ENCODE results near the gene ODAD3.
"Not testable (repeated sequence)": the region's sequence is repeated elsewhere in the genome, so short reads cannot be mapped to it uniquely, and the experiment has no call there.

ODAD3 gene

DNA sequence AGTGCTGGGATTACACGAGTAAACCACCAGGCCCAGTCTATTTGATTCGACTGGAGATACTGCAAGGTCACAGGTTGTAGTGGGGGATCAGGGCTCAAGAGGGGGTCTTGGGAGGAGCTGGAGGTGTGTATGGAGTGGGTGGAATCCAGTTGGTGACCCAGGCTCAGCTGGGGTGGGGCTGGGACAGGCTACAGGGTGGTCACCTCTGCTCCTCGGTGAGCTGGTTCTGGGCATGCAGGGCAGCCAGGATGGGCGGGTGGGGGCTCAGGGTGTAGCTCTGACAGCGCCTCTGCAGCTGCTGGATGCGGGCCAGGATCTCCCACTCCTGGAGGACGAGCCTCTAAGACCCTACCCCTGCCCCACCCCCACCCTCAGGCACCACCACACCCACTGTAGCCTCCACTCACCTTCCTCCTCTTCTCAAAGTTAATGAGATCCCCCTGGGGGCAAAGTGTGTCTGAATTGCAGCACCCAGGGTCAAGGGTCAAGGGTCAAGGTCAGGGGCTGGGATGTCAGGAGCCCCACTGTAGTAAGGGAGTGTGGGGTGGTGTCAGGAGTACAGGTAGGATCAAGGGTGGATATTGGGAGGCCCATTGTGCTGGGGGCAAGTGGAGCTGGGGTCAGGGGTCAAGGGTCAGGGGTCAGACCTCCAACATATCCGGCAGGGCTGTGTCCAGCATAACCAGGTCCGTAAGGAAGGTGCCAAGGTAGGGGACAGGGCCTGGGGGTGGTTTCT, 32.9 kb downstream of the ODAD3 start:
- DNase-seq, result no peak

DNA sequence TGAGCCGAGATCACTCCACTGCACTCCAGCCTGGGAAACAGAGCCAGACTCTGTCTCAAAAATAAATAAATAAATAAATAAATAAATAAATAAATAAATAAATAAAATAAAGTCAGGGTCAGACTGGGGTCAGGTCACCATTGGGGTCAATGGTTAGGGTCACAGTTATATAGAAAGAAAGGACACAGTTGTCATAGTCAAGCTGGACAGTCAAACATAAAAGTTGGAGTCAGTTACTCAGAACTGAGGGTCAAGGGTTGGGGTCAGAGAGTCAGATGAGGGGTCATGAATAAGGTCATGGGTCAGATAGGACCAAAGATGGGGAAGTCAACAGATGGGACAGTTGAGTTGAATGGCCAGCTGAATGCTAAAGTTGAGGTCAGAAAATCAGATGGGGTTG, 34.1 kb downstream of the ODAD3 start:
- no peak for DNase-seq

DNA sequence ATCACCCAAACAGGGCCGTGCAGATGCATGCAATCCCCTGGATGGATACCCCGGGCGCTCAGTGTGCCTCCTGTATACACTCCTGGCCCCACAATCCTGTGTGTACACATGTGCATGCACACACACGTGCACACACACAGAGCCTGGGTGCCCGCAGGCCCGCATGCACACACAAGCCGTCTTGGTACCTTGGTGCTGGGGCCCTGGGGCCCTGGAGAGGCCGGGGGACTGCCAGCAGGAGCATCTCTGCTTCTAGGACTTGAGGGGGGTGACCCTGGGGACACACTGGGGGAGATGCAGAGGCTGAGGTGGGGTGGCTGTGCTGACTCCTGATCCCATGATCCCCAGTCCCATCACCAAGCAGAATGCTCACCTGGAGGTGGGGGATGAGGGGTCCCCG, 35.3 kb downstream of the ODAD3 start:
- DNase-seq, result no peak

DNA sequence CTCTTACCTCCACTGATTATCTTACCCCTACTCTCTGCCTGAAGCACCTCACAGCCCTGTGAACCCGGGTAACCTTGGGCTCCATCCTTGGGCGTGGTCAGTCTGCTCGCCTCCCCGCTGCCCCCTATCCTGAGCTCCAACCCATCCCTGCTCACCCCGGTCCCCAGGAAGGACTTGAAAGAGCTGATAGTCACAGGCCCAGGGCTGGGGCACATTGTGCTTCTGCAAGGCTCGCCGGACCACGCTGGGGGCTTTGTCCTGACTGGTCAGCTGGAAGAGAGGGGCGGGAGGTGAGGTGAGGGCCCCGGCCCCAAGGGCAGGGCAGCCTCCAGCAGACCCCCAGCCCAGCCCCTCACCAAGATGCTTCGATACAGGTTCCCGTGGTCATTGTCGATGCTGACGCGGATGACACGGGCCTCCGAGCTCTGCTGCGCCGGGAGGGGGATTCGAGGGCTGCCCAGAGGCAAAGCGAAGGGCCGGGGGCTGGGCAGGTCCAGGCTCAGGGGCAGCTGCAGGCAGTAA, 37.8 kb downstream of the ODAD3 start:
- no peak for DNase-seq

DNA sequence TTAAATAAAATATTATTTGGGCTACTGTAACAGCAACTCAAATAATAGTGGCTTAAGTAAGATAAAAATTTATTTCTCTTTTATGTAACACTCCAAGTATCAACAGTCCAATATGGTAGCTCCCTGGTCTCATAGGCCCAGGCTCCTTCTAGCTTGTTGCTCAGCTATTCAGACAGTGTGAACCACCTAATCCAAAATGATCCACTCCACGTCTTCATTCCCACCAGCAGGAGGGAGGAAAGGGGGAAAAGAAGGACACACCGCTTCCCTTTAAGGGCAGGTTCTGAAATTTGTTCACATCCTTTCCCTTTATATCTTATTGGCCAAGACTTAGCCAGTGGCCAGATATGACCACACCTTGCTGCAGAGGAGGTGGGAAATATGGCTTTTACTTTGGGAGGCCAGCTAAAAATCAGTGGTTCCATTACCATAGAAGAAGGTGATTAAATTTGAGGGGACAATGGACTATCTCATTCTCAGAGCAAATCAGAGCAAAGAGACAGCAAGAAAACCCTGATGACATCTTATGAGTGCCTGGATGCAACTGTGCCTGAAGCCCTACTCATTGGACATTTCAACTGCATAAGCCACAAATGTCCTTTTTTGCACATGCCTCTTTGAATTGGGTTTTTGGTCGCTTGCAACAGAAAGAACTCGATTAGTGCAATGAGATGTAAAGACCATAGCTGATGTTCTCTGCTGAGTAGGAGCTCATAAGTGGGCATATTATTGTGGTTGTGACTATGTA, 43.8 kb downstream of the ODAD3 start:
- DNase-seq, result no peak

DNA sequence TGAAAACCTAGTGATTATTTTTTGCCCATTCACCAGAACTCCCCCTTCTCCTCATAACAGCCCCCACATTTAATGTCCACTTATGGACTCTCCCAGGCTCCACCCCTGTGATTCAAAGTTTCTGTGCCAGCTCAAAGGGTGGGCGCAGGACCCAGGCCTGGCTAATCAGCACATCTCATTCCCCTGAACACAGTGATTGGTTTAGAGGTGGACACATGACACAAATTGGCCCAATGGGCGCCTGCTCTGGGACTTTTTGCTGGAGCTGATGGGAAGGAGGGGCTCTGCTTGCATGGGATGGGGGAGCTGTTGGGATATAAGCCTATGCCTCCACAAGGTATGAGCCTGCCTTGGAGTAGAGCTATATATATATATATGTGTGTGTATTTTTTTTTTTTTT, 44.6 kb downstream of the ODAD3 start:
- DNase-seq, result no peak

DNA sequence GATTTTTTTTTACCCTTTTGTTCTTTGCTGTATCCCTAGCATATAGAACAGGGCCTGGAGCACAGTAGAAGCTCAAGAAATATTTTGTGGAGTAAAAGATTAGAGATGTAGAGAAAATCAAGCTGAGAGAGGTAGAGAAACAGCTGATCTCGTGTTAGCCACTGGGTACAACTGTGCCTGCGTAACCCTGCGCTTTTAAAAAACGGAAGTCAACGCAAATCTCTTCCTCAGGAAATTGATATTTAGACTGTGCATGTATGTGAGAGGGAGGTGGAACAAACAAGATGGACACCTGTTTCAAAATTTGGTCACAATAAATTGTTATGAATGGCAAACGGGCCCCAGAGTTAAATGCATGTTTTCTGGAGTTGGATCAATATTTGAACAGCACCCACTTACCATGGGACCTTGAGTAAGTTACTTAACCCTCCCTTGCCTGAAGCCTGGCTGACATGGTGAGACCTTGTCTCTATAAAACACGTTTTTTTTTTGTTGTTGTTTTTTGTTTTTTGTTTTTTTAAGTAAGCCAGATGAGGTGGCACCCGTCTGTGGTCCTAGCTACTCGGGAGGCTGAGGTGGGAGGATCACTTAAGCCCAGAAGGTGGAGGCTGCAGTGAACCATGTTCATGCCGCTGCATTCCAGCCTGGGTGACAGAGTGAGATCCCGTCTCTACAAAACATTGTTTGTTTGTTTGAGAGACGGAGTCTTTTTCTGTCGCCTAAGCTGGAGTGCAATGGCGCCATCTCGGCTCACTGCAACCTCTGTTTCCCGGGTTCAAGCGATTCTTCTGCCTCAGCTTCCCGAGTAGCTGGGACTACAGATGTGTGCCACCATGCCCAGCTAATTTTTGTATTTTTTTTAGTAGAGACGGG, 47.5 kb downstream of the ODAD3 start:
- DNase-seq, result no peak

DNA sequence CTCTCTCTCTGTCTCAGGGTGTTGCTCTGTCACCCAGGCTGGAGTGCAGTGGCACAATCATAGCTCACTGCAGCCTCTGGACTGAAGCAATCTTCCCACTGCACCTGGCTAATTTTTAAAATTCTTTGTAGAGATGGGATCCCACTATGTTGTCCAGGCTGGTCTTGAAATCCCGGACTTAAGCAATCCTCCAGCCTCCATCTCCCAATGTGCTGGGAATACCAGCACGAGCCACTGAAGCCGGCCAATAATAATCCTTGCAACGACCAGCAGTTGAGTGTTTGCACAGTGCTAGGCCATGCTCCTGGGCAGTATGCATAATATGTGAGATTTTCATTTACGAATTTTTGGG, 50.2 kb downstream of the ODAD3 start:
- no peak for DNase-seq

DNA sequence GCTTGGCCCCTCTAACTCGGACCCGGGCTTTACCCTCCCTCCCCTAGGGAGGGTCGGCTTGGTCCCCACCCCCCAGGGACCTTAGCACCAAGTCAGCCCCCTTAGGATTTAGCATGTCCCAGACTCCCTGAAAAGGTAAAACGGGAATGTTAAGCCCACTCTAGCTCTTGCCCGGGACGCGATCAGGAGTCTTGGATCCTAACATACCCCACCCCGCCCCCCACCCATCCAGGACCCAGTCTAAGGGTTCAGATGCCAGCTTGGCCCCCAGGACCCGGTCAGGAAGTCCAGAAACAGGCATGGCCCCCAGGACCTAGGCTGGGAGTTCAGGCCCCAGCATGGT, 51.2 kb downstream of the ODAD3 start:
- DNase-seq, result no peak

DNA sequence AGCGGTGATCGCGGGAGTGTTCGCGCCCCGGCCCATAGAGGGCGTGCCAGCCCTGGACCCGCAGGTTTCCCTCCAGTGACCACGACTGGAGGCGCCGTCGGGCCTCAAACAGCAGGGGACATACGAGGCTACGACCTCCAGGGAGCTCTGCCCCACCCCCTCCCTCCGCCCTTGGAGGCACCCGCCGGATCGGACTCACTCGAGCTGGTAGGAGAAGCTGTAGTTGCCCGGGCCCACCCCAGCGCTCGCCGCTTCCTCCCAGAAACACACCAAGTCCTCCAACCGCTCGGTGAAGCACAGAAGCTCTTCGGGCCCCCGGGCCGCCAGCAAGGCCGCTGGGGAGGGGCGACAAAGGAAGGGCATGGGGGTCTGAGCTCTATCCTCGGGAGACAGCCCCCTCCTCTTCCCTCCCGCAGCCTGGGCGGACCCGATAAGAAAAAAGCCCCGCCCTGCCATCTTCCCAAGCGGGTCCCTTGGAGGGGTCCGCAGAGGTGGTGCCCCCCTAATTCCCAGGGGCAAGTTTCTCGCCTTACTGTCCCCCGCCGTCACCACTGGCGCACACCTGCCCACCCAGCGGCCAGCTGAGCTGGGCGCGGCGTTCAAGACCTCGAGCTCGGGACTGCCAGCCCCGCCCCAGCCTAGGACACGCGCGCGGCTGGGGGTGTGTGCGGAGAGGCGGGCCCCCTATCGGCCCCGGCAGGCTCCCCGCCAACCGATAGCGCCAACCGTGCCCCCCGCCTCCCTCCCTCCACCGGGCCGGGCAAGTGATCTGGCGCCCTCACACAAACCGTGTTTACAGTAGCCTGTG, 51.8 kb downstream of the ODAD3 start:
- DNase-seq, result no peak

DNA sequence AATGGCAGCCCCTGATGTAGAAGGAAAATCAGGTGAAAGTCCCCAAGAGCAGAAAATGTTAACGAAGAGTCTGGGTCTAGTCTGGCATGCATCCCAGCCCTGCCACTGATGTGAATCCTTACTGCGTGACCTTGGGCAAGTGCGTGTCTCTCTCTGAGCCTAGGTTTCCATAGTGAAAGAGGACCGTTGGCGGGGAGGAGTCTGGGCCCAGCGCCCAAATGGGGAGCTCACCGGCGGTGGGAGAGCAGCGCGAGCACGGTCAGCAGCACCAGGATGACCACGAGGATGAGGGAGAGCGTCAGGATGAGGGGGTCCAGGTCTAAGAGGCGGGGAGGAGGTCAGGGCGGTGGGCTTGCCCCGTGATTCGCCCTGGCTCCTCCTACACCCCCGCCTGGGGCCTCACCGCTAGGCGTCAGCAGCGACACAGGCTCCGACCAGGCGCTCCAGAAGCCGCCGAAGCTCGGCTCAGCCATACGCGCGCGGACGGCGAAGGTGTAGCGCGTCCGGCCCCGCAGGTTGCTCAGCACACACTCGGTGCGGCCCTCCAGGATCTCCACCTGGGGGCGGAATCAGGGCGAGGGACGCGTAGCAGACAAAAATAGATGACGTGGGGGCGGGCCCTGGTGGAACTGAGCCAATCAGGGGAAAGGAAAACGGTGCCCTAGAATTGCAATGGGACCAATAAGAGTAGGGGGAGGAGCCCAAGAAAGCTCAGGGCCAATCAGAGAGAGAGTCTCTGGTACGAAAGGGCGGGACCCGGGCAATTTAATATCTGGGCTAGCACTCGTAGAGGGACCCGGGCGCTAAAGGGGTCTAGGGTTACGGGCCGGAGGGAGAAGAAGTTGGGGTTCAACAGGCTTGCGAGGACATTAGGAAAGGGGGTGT, 54.0 kb downstream of the ODAD3 start:
- peak; percentile 94 for DNase-seq

DNA sequence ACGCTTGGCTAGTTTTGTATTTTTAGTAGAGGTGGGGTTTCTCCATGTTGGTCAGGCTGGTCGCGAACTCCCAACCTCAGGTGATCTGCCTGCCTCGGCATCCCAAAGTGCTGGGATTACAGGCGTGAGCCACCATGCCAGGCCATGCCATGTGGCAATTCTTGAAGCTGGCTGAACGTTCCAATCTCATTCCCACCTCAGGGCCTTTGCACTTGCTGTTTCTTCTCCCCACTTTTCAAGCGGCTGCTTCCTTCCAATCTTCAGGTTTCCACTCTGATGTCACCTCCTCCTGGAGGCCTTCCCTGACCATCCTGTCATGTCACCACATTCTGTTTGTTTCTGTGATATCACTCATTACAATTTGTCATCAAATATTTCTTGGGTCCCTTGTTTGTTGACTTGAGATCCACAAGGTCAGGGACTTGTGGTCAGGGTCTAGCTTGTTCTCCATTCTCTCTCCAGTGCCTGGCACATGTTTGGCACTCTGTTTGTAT, 55.0 kb downstream of the ODAD3 start:
- DNase-seq, result no peak

DNA sequence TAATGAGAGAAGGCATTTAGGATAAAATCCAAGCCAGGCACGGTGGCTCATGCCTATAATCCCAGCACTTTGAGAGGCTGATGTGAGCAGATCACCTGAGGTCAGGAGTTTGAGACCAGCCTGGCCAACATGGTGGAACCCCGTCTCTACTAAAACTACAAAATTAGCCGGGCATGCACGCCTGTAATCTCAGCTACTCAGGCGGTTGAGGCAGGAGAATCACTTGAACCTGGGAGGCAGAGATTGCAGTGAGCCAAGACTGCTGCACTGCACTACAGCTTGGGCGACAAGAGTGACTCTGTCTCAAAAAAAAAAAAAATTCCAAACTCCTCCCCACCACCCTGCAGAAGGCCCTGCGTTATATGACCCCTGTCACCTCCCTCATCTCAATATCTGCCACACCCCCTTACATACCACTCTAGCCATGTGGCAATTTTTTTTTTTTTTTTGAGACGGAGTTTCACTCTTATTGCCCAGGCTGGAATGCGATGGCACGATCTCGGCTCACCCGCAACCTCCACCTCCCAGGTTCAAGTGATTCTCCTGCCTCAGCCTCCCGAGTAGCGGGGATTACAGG, 55.6 kb downstream of the ODAD3 start:
- DNase-seq, result not testable (repeated sequence)

DNA sequence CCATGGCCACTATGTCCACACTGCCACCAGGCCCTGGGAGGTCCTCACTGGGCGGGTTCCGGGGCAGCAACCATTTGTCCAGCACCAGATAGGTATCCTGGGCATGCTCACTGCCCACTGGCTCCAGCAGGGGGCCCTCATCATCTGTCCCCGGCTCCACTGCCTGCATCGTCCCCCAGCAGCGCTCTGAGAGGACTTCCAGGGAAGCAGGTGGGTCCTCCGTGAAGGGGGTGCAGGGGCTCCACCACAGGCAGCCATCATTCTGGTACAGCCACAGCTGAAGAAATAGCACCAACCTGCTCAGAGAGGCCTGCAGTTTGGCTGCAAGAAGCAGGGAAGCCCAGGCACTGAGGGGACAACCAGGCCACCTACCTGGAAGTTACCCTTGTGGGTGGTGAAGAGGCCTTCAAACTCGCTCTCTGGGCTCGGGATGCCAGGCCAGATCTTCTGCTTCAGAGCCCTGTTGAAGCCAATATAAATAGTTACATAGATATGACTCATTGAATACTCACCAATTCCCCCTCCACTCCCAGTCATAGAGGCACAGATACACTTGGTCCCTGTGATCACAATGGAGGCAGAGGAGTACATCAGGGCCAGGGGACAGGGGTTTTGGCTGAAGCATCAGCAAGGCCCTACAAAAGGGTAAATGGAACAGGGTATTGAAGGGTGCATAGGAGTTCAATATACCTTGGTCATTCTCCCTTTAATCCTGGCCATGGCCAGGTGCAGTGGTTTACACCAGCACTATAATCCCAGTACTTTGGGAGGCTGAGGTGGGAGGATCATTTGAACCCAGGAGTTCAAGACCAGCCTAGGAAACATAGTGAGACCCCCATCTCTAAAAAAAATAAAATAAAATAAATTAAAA, 56.4 kb downstream of the ODAD3 start:
- DNase-seq, result peak; percentile 26

DNA sequence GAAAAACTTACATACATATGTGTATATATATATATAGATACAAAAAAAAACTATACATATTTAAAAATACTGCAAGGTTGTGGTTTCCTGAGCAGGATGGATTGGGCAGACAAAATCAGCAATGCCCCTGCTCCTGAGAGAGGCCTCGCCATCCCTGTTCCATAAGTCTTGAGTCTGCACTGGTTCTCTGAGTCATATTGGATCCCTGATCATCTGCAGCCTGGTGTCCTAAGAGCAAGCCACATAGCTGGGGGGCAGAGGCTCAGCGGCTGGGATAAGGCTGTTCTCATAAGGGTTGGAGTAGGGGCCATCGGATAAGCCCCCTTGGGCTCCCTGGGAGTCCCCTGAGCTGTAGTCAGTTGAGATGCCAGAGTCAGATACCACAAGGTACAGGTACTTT, 57.2 kb downstream of the ODAD3 start:
- DNase-seq, result no peak

DNA sequence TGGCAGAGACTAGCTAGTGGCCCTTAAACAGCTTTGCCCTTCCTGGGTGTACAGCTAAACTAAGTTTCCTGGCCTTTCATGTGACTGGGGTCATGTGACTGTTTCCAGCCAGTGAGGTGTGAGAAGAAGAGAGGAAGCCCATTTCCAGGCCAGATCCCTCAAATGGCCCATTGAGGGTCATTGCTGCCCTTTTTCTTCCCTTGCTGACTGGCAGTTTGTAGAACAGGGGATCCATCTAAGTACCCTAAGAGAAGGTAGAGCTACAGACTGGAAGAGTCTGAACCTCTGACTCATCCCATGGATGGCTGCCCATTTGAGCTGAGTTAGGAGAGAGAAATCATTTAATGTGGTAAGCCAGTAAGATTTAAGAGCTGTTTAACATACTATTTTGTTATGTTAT, 57.7 kb downstream of the ODAD3 start:
- peak; percentile 39 for DNase-seq

DNA sequence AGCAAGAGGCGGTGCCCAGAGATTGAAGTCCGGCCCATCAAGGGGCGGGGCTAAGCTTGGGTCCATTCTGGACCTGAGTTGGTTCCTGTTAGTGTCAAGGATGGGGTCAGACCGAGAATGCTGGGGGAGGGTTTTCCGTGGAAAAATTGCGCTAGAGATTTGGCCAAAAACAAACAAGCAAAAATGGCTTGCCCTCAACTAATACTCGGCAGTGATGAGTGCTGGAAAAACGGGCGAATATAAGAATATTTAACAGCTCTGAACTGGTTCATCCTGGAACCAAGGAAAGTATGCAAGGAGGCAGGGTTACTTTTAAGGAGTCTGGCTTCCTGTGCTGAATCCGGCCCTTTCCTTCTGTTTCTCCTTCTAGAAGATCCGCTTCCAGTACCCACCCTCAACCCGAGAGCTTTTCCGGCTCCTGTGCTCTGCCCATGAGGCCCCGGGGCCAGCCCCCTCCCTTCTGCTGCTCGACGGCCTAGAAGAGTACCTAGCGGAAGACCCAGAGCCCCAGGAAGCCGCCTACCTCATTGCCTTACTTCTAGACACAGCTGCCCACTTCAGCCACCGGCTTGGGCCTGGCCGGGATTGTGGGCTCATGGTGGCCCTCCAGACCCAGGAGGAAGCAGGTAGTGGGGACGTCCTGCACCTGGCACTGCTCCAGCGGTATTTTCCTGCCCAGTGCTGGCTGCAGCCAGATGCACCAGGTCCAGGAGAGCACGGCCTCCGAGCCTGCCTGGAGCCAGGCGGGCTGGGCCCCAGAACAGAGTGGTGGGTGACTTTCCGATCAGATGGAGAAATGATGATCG, 59.6 kb downstream of the ODAD3 start:
- DNase-seq, result no peak

DNA sequence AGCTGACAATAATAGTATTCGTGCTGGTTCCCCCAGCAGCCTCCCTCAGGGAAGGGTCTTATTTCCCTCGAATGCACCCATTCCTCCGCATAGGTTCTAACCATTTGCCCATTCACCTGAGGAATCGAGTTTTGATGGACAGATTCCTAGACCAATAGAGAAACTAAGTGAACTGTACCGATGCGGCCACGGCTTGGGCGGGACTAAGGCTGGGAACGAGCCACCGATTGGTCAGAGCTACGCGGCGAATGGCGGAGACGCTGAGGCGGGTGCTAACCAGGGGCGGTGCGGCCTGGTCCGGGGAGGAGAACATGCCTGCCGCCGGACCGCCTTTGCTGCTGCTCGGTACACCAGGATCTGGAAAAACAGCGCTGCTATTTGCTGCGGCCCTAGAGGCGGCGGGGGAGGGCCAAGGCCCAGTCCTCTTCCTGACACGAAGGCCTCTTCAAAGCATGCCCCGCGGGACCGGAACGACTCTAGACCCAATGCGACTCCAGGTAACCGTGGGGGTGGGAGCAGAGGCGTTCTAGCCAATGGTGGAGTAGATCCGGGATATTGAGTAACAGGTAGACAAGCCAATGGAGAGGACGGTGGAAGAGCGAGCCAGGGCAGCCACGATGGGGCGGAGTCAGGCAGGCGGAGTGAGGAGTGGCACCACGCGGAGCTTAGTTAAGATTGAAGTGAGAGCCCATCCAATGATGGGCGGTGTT, 60.3 kb downstream of the ODAD3 start, which contains the start of gene SWSAP1:
Gene SWSAP1 (plus strand): TSS at position 234 of the 710 bp plus-strand sequence. CDS start 15 bp downstream, at position 249.
- peak; percentile 100 for DNase-seq

All from midbrain (tissue), 1 donor.